ENCODE measurements around the gene TCF3.

DNA sequence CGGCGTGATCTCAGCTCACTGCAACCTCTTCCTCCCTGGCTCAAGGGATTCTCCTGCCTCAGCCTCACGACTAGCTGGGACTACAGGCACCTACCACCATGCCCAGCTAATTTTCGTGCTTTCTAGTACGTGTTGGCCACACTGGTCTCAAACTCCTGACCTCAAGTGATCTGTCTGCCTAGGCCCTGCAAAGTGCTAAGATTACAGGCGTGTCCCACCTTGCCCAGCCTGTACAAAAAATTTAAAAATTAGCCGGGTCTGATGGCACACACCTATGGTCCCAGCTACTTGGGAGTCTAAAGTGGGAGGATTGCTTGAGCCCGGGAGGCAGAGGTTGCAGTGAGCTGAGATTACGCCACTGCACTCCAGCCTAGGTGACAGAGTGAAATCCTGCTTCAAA, 79.6 kb downstream of the TCF3 start:
- TF ChIP-seq, protein P1, sequence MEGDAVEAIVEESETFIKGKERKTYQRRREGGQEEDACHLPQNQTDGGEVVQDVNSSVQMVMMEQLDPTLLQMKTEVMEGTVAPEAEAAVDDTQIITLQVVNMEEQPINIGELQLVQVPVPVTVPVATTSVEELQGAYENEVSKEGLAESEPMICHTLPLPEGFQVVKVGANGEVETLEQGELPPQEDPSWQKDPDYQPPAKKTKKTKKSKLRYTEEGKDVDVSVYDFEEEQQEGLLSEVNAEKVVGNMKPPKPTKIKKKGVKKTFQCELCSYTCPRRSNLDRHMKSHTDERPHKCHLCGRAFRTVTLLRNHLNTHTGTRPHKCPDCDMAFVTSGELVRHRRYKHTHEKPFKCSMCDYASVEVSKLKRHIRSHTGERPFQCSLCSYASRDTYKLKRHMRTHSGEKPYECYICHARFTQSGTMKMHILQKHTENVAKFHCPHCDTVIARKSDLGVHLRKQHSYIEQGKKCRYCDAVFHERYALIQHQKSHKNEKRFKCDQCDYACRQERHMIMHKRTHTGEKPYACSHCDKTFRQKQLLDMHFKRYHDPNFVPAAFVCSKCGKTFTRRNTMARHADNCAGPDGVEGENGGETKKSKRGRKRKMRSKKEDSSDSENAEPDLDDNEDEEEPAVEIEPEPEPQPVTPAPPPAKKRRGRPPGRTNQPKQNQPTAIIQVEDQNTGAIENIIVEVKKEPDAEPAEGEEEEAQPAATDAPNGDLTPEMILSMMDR (optimal IDR thresholded peaks at IDR 0.05 in 1 of 3, IDR thresholded peaks at IDR 0.05 in 1 of 3, conservative IDR thresholded peaks at IDR 0.05 in 1 of 3; ENCODE audit: extremely low read depth in 1 of 3, insufficient read depth in 2 of 3, low read length in 3 of 3): no peak
- no peak for TF ChIP-seq EZH2 (IDR thresholded peaks at IDR 0.05; ENCODE audit: low read length)

All from keratinocyte (primary cell).